GF-D8 (cell line): Measurements from ENCODE around the gene ASCL2.

Source experiments
- DNase-seq: peaks from one replicate; lab custom pipeline; 2025; lab: John Stamatoyannopoulos, UW

Gene ASCL2

DNA sequence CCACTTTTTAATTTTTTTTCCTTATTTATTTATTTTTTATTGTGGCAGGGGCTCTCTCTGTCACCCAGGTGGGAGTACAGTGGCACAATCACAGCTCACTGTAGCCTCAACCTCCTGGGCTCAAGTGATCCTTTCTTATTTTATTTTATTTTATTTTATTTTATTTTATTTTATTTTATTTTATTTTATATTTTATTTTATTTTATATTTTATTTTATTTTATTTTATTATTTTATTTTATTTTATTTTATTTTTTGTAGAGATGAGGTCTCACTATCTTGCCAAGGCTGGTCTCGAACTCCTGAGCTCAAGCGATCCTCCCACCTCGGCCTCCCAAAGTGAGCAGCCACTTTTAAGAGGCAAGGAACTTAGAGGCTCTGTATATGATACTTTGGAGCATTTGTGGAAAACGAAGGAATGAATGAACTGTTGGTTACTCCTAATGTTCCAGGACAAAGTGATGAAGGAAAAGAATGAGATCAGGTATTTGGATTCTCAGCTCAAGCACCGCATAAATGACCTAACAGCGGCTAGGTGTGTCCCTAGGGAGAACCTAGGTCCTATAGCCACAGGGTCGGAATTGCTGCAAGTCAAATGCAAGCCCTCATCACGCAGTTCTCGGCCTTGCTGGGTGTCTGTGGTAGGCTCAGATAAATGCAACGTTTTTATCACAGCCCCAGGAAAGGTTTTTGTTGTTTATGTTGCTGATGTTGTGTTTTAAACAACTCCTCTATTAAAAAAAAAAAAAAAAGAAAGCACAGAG is 36.5 kb downstream of the ASCL2 start:
- DNase-seq = no peak

DNA sequence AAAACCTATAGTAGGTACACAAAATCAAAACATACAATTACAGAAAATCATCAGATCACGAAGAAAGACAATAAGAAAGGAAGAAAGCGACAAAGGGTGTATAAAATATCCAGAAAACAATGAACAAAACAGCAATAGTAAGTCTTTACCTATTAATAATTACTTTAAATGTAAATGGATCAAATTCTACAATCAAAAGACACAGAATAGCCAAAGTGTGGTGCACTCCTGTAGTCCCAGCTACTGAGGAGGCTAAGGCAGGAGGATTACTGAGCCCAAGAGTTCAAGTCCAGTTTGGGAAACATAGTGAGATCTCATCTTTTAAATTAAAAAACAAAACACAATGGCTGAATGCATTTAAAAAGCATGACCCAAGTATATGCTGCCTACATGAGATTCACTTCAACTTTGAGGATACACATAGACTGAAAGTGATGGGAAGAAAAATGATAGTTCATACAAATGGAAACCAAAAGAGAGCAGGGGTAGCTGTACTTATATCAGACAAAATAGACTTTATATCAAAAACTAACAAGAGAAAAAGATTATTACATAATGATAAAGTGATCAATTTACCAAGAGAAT is 40.6 kb downstream of the ASCL2 start:
- no peak for DNase-seq

DNA sequence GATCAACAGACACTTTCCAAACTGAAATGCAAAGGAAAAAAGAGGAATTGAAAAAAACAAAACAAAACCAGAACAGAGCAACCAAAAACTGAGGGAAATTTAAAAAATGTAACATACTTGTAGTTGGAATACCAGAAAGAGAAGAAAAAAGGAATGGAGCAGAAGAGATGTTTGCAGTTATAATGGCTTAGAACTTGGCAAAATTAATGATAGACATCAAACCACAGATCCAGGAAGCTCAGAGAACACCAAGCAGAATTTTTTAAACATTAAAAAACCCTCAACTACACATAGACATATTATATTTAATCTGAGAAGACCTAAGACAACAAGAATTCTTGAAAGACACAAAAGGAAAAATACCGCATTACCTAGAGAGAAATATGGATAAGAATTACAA is 46.1 kb downstream of the ASCL2 start:
- no peak for DNase-seq

DNA sequence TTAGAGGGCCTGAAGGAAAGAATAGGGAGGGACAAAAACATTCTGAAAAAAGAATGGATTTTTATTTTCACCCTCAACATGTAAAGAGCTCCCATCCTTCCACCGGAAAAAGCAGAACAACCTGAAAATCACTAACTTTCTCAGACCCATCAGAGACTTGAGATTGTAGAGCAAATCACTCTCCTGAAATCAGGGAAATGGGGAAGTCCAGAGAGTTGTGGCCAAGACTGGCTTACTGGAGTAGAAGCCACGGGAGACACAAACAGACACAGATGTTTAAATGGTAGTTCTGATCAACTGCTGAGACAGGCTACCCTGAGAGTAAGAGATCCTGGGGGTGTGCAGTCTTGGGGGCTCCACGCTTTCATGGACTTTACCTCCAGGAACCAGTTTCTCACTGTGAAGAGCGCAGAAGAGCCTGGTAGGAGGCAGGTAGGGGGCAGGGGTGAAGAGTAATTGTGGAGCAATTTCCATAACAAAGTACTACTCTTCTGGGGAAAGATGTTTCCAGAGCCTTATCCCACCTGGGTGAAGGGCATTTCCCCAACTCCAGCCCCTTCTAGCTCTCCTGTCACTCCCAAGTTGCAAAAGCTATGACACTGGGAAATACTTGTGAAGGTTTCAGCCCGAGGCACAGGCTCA is 47.1 kb downstream of the ASCL2 start:
- DNase-seq = no peak

DNA sequence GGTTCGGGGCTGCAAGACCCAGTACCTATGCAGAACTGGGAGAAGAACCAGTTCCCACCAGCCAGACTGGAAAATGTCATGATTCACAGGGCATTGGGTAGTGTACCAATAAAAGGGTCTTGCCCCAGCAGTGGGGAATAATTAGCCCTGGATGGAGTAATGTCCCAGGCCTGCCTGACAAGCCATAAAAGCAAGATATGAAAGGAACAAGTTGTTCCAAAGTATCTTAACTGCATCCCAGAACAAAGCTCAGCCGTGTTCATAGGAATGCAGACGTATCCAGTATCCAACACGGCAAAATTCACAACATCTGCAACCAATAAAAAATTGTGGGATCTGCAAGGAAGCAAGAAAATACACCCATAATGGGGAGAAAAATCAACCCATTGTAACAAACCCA is 47.9 kb downstream of the ASCL2 start:
- no peak for DNase-seq

DNA sequence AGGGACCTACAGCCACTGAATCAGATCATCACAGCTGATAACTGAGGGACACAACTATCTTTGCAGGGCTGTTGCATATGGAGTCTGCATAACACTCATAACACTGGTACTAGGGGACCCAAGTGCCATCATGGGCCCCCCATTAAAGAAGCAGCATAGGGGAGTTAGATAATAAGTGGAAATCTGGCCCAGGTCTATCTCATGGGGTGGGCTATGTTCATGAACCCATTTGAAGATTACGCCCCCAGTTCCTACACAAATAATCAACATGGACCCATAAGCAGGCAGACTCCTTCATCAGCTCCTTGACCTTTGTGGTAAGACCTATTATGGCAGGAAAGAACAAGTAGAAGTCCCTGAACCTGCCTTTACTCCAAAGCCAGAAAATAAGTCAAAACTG is 48.8 kb downstream of the ASCL2 start:
- DNase-seq = no peak

DNA sequence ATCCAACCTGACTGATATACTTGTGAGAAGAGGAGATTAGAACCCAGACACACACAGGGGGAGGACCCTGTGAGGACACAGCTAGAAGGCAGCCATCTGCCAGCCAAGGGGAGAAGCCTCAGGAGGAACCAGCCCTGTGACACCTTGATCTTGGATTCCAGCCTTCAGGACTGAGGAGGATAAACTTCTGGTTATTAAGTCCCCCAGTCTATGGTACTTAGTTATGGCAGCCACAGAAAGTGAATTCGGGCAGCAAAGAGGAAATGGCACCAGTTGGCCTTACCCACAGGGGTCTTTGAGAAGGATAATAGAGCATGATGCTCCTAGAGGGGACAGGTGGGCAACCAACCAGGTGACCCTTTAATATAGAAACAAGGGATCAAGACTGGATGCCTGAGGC is 49.4 kb downstream of the ASCL2 start:
- DNase-seq = no peak

DNA sequence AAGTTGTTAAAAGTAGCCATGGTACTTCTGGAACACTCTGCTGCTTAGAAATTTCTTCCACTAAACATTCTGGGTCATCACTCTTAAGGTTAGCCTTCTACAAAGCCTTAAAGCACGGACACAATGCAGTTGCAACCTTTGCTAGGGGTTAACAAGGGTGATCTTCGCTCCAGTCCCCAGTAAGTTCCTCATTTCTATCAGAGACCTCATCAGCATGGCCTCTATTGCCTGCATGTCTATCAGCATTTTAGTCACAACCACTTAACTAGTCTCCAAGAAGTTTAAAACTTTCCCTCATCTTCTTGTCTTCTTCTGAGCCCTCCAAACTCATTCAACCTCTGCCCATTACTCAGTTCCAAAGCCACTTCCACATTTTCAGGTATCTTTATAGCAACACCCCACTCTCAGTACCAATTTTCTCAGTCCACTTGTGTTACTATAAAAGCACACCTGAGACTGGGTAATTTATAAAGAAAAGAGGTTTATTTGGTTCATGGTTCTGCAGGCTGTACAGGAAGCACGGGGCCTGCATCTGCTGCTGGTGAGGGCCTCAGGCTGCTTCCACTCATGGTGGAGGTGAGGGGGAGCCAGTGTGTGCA is 50.1 kb downstream of the ASCL2 start:
- DNase-seq = no peak

DNA sequence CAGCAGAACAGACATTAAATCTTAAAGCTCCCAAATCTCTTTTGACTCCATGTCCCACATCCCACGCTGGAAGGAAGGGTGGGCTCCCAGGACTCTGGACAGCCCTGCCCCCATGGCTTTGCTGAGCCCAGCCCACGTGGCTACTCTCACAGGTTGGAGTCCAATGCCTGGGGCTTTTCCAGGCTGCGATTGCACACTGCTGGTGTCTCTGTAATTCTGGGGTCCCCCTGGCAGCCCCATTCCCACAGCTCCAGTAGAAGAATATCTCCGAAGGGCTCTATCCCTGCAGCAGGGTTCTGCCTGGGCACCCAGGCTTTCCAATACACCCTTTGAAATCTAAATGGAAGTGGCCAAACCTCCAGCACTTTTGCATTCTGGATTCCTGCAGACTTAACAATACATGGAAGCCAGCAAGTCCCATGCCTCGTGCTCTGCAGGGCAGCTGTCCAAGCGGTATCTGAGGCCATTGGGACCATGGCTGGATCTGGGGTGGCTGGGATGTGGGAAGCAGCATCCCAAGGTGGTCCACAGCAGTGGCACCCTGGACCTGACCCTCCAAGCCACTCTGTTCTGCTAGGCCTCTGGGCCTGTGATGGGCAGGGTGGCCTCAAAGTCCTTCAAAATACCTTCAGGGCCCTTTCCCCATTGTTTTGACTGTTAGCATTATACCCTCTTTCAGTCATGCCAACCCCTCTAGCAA is 50.9 kb downstream of the ASCL2 start:
- DNase-seq = no peak
